ENCODE measurements around the gene PARVA. TPM values are rescaled to one million over a fixed set of nuclear protein-coding genes. Genes with fewer than 3 reads are reported as not detected.

PARVA gene
- total and polyA plus RNA-seq, 2 of the 8 experiments (the other 6 are each of a cell fraction or from before 2014, with no cell fraction given), result 3.1 to 13.5 TPM

GRCh38 chr11:12388173-12388572 is 10.8 kb downstream of the PARVA start:
- POLR2A ChIA-PET (ENCODE audit: partially characterized antibody), result interaction anchor here (3.2 kb wide), 1 partner anchor 8 kb away, joined by 11 read pairs; no protein-coding TSS in a partner anchor
- no peak for TF ChIP-seq NRF1 (IDR thresholded peaks at IDR 0.05; ENCODE audit: low read depth, low read length)
- TF ChIP-seq ATF2 (IDR thresholded peaks at IDR 0.05; ENCODE audit: low read length), result no peak
- TF ChIP-seq, protein P1, sequence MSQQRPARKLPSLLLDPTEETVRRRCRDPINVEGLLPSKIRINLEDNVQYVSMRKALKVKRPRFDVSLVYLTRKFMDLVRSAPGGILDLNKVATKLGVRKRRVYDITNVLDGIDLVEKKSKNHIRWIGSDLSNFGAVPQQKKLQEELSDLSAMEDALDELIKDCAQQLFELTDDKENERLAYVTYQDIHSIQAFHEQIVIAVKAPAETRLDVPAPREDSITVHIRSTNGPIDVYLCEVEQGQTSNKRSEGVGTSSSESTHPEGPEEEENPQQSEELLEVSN (IDR thresholded peaks at IDR 0.05), result no peak
- TF ChIP-seq CEBPB (IDR thresholded peaks at IDR 0.05; ENCODE audit: low read depth, low read length), result no peak
- no peak for TF ChIP-seq TEAD4 (IDR thresholded peaks at IDR 0.05; ENCODE audit: low read depth, low read length)
- TF ChIP-seq EP300 (IDR thresholded peaks at IDR 0.05; ENCODE audit: borderline replicate concordance in 1 of 2, low read depth in 2 of 2, low read length in 2 of 2), result no peak
- no peak for TF ChIP-seq POLR2AphosphoS5 (IDR thresholded peaks at IDR 0.05; ENCODE audit: low read depth, low read length)
- no peak for TF ChIP-seq TCF12 (IDR thresholded peaks at IDR 0.05; ENCODE audit: low read depth, low read length)
- no peak for TF ChIP-seq HDAC2 (IDR thresholded peaks at IDR 0.05; ENCODE audit: borderline replicate concordance in 1 of 2, low read depth in 2 of 2, low read length in 2 of 2)
- TF ChIP-seq ZNF274 (IDR thresholded peaks at IDR 0.05; ENCODE audit: borderline replicate concordance, extremely low read depth, low read length), result no peak
- TF ChIP-seq HDAC6 (IDR thresholded peaks at IDR 0.05; ENCODE audit: low read depth, low read length), result no peak
- no peak for TF ChIP-seq FOSL1 (IDR thresholded peaks at IDR 0.05; ENCODE audit: insufficient read depth, low read depth, low read length)

More at GRCh38 chr11:12388173-12388572, 10.8 kb downstream of the PARVA start:
- no peak for FAIRE-seq
- no peak overlapping the region for H2AFZ ChIP-seq (ENCODE audit: low read length)
- H2BK20ac ChIP-seq (ENCODE audit: low read length), result no peak overlapping the region
- no peak overlapping the region for H3K9ac ChIP-seq (replicated peaks in 1 of 4; ENCODE audit: extremely low read depth in 1 of 4, low read depth in 3 of 4, low read length in 3 of 4)
- H2BK5ac ChIP-seq (ENCODE audit: low read depth, low read length), result no peak overlapping the region
- H3K23ac ChIP-seq (ENCODE audit: insufficient read length), result no peak overlapping the region
- H4K91ac ChIP-seq (replicated peaks; ENCODE audit: insufficient read length, low read length), result no peak overlapping the region
- no peaks in the 10 kb centered on the region for H4K20me1 ChIP-seq (replicated peaks in 1 of 2; ENCODE audit: control insufficient read depth in 1 of 2, insufficient read depth in 2 of 2, low read length in 2 of 2)
- H3K56ac ChIP-seq (replicated peaks; ENCODE audit: insufficient read length, low read depth, low read length), result no peak overlapping the region
- no peaks in the 10 kb centered on the region for H3K79me2 ChIP-seq (ENCODE audit: control insufficient read depth in 1 of 2, insufficient read depth in 2 of 2, low read length in 2 of 2)
- H2BK15ac ChIP-seq (ENCODE audit: low read length), result no peak overlapping the region
- no peak for DNase-seq (ENCODE audit: low read depth in 1 of 2, low spot score in 2 of 2)
- H2AK5ac ChIP-seq (ENCODE audit: low read depth, low read length), result no peak overlapping the region
- no peak overlapping the region for H2BK120ac ChIP-seq (replicated peaks; ENCODE audit: low read depth, low read length)
- no peak overlapping the region for H3K18ac ChIP-seq (ENCODE audit: extremely low read depth, low read length)
- no peak overlapping the region for H3K4ac ChIP-seq (replicated peaks; ENCODE audit: insufficient read length, low read depth, low read length)
- CTCF ChIA-PET (ENCODE audit: partially characterized antibody), result interaction anchor here (0.9 to 1.6 kb wide), 5 partner anchors 8 to 100 kb away, joined by 3 to 7 read pairs (median 3); no protein-coding TSS in a partner anchor
- no peaks in the 10 kb centered on the region for H3K79me1 ChIP-seq (ENCODE audit: low read depth, low read length)
- H3K4me3 ChIP-seq (ENCODE audit: extremely low read depth in 1 of 4, insufficient read depth in 2 of 4, low read depth in 3 of 4, low read length in 4 of 4), result no peak overlapping the region
- H2BK12ac ChIP-seq (ENCODE audit: low read depth, low read length), result no peak overlapping the region
- no peak overlapping the region for H3K27ac ChIP-seq (ENCODE audit: low read depth, low read length)
- no peaks in the 10 kb centered on the region for H3K27me3 ChIP-seq (replicated peaks in 1 of 4; ENCODE audit: control insufficient read depth in 3 of 4, extremely low read depth in 1 of 4, insufficient read depth in 3 of 4, low read length in 3 of 4)
- no peak overlapping the region for H3K14ac ChIP-seq (ENCODE audit: insufficient read length)
- no peaks in the 10 kb centered on the region for H3K23me2 ChIP-seq (ENCODE audit: low read depth, low read length)
- H4K8ac ChIP-seq (ENCODE audit: extremely low read depth, insufficient read depth, low read length), result no peak overlapping the region
- H3K9me3 ChIP-seq (ENCODE audit: insufficient read depth in 2 of 2, low read depth in 1 of 2, low read length in 1 of 2), result peaks cover 0 to 1% of the 10 kb centered on the region in 2 experiments; a peak in 1 of 4 replicates
- no peaks in the 10 kb centered on the region for H3K36me3 ChIP-seq (ENCODE audit: control insufficient read depth in 2 of 4, insufficient read depth in 4 of 4, low read length in 3 of 4)
- H3K4me1 ChIP-seq (replicated peaks in 1 of 4; ENCODE audit: control insufficient read depth in 3 of 4, insufficient read depth in 4 of 4, low read length in 3 of 4), result no peaks in the 10 kb centered on the region
- no peak overlapping the region for H4K5ac ChIP-seq (ENCODE audit: insufficient read length, low read depth, low read length)
- H3K4me2 ChIP-seq (ENCODE audit: insufficient read depth in 1 of 2, low read depth in 2 of 2, low read length in 2 of 2), result no peak overlapping the region
- WGBS, 2 experiments (ENCODE audit: extremely low coverage in 1 of 2, insufficient coverage in 1 of 2, insufficient read length in 1 of 2, insufficient replicate concordance in 2 of 2, low coverage in 1 of 2, low lambda C conversion rate in 2 of 2, missing lambda C conversion rate in 1 of 2), result 95% methylated on average over 3 of the region's 3 CpGs; no CpG with 5 or more reads in 1 of the 2 experiments

All from H1 (cell line).